ENCODE results near the gene OR52E5.
A peak's percentile ranks its signal among the peaks of the same experiment; 100 is the strongest.

The OR52E5 gene

GRCh38 chr11:5937868-5938602, 45.0 kb downstream of the OR52E5 start:
- DNase-seq, result peak; percentile 26 to 47

GRCh38 chr11:5938603-5938965, 45.6 kb downstream of the OR52E5 start:
- no peak for DNase-seq

GRCh38 chr11:5940748-5941147, 47.7 kb downstream of the OR52E5 start:
- no peak for DNase-seq

- no peak for DNase-seq
These were observed 48.9 kb downstream of the OR52E5 start, which contains the start of gene OR56A3 for GRCh38 chr11:5941951-5942350. Gene OR56A3 (plus strand): TSS chr11:5942251. CDS start chr11:5947347, 5,096 bp downstream.

All from NCI-H1930 (cell line).